OCI-LY7 (cell line): Measurements from ENCODE around the gene DBP. TPM values are rescaled to one million over a fixed set of nuclear protein-coding genes. Genes with fewer than 3 reads are reported as not detected.

Experiments used
- BruUV-seq: library from RNA; stranded (reverse); fragments of 400-500 nt; replicated peaks from 2 replicates; lab custom pipeline; 2021; lab: Mats Ljungman, UMichigan
- CTCF ChIA-PET: fragments of 300-600 bp; sonication (Branson Sonifier 250); formaldehyde crosslinking; loops from one replicate; lab custom pipeline; 2022; ENCODE audit warnings: antibody characterized with exemption; ENCODE audit not compliant: unreplicated experiment; lab: Charles Lee
- POLR2A ChIA-PET: fragments of 300-600 bp; sonication (Branson Sonifier 250); formaldehyde crosslinking; loops from one replicate; lab custom pipeline; 2022; ENCODE audit warnings: antibody characterized with exemption; lab: Charles Lee
- DNase-seq: peaks from one replicate; pipeline ENCODE4 v3.0.0-alpha.2; 2015; ENCODE audit warnings: low spot score
- H2AFZ ChIP-seq: fragments of 200-600 bp; sonication (generic), shearing (Covaris generic); 2 replicates; pipeline ENCODE4 v1.6.1; 2014; ENCODE audit warnings: mild to moderate bottlenecking, antibody characterized with exemption, low read length, moderate library complexity
- H3K27ac ChIP-seq: fragments of 200-600 bp; sonication (generic); 2 replicates; pipeline ENCODE4 v1.5.1; 2014; ENCODE audit warnings: mixed run types, low read depth, mild to moderate bottlenecking, moderate library complexity, low read length, inconsistent platforms; ENCODE audit not compliant: poor library complexity, severe bottlenecking
- H3K36me3 ChIP-seq: fragments of 200-600 bp; sonication (generic); 2 replicates; pipeline ENCODE4 v1.6.1; 2014; ENCODE audit warnings: mild to moderate bottlenecking, antibody characterized with exemption, low read length, moderate library complexity, mixed read lengths; ENCODE audit not compliant: insufficient read depth
- H3K4me1 ChIP-seq: fragments of 200-600 bp; sonication (generic); 2 replicates; pipeline ENCODE4 v1.5.1; 2014; ENCODE audit warnings: mild to moderate bottlenecking, low read length; ENCODE audit not compliant: insufficient read depth, poor library complexity, severe bottlenecking
- H3K4me2 ChIP-seq: fragments of 200-600 bp; sonication (generic); 2 replicates; pipeline ENCODE4 v1.6.1; 2014; ENCODE audit warnings: mild to moderate bottlenecking, low read length
- H3K4me3 ChIP-seq: fragments of 200-600 bp; sonication (generic); 2 replicates; pipeline ENCODE4 v1.5.1; 2014; ENCODE audit warnings: mild to moderate bottlenecking, low read depth, low read length; ENCODE audit not compliant: poor library complexity, severe bottlenecking
- H3K79me2 ChIP-seq: fragments of 200-600 bp; sonication (generic); 2 replicates; pipeline ENCODE4 v1.6.1; 2016; ENCODE audit warnings: low read depth, mild to moderate bottlenecking, low read length, moderate library complexity, mixed read lengths; ENCODE audit not compliant: insufficient read depth
- H3K9me2 ChIP-seq: fragments of 200-600 bp; sonication (generic); 2 replicates; pipeline ENCODE4 v1.6.1; 2016; ENCODE audit warnings: mild to moderate bottlenecking, low read length, mixed read lengths; ENCODE audit not compliant: insufficient read depth
- H3K9me3 ChIP-seq: fragments of 200-600 bp; sonication (generic); 2 replicates; pipeline ENCODE4 v1.6.1; 2014; ENCODE audit warnings: mild to moderate bottlenecking, mixed run types, low read length, mixed read lengths
- H4K20me1 ChIP-seq: fragments of 200-600 bp; sonication (generic); 2 replicates; pipeline ENCODE4 v1.6.1; 2014; ENCODE audit warnings: mild to moderate bottlenecking, antibody characterized with exemption, low read length, moderate library complexity, mixed read lengths; ENCODE audit not compliant: insufficient read depth
- EZH2phosphoT487 ChIP-seq: fragments of 200-600 bp; sonication (generic); IDR thresholded peaks from 2 replicates; pipeline ENCODE4 v1.6.1; 2018; ENCODE audit warnings: low read depth, borderline replicate concordance, mild to moderate bottlenecking, mixed run types, antibody characterized with exemption, low read length, moderate library complexity, mixed read lengths
- intact Hi-C: fragments of 100-400 bp; cut with micrococcal nuclease; formaldehyde crosslinking; loops from one replicate; pipeline ENCODE4 v1.10.0; 2022; ENCODE audit not compliant: unreplicated experiment
- total RNA-seq, 2 experiments: library from RNA; depleted of rRNA in 1 of 2; stranded (reverse); fragments of >200 nt in 1 of 2; shearing (Covaris generic) in 1 of 2; gene quantifications; 2 replicates each; pipeline ENCODE4 v1.2.3, GENCODE V29; 2014 to 2022
- TF ChIP-seq, protein P1 (sequence below): fragments of 200-600 bp; sonication (generic); conservative IDR thresholded peaks from 2 replicates; pipeline ENCODE4 v1.5.1; 2014; ENCODE audit warnings: mild to moderate bottlenecking, antibody characterized with exemption, low read length, moderate library complexity, mixed read lengths

DBP gene
- total RNA-seq, 2 experiments from 2014 or later, result 15.7 to 35.6 TPM

DNA sequence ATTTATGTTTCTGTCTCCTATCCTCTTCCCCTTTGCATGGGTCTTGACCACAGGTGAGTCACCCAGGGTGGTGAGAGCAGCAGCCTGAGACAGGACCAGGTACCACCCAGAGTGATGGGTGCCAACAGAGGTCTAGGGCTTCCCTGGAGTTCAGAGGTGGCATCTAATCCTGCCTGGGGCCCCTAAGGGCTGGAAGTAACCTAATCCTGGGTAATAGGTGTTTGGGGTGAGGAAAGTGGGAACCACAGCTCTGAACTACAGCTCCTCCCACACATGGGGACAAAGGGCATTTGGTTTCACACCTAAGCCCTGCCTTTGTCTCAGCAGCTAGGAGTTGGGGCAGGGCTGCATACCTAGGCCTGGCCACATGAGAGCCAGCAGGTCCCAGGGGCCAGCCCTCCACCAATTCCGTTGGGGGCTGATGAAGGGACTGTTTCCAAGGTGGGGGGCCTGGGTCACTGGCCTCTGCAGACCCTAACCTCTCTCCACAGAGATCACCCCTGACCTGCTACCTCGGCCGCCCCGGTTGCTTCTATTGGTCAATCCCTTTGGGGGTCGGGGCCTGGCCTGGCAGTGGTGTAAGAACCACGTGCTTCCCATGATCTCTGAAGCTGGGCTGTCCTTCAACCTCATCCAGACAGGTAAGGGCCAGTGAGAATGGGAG lies 9.8 kb downstream of the DBP start:
- Histone ChIP-seq H3K36me3 (peaks cover 34% of the 10 kb centered on the region; the same call in 1 of the 2 replicates), H3K9me2 (no peaks in the 10 kb centered on the region), H3K27ac (no peak overlapping the region), H3K79me2 (peaks cover 4% of the 10 kb centered on the region; the same call in 1 of the 2 replicates), H3K4me1 (peaks cover 15% of the 10 kb centered on the region), H4K20me1 (no peaks in the 10 kb centered on the region), H2AFZ (no peak overlapping the region), H3K9me3 (no peaks in the 10 kb centered on the region), H3K4me3 (no peak overlapping the region), H3K4me2 (no peak overlapping the region)
- CTCF ChIA-PET, result no interaction called here
- intact Hi-C loops, result no loop called here
- no peak for TF ChIP-seq EZH2phosphoT487
- TF ChIP-seq, protein P1, sequence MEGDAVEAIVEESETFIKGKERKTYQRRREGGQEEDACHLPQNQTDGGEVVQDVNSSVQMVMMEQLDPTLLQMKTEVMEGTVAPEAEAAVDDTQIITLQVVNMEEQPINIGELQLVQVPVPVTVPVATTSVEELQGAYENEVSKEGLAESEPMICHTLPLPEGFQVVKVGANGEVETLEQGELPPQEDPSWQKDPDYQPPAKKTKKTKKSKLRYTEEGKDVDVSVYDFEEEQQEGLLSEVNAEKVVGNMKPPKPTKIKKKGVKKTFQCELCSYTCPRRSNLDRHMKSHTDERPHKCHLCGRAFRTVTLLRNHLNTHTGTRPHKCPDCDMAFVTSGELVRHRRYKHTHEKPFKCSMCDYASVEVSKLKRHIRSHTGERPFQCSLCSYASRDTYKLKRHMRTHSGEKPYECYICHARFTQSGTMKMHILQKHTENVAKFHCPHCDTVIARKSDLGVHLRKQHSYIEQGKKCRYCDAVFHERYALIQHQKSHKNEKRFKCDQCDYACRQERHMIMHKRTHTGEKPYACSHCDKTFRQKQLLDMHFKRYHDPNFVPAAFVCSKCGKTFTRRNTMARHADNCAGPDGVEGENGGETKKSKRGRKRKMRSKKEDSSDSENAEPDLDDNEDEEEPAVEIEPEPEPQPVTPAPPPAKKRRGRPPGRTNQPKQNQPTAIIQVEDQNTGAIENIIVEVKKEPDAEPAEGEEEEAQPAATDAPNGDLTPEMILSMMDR, result no peak
- DNase-seq, result no peak
- POLR2A ChIA-PET, result no interaction called here
- no TSS peak for BruUV-seq

GRCh38 chr19:48625891-48626327 lies 11.3 kb downstream of the DBP start:
- ChIA-PET POLR2A (no interaction called here), CTCF (no interaction called here)
- Histone ChIP-seq H3K4me3 (no peak overlapping the region), H3K4me2 (no peak overlapping the region), H3K9me3 (no peaks in the 10 kb centered on the region), H3K36me3 (peaks cover 32% of the 10 kb centered on the region; the same call in 1 of the 2 replicates), H3K9me2 (no peaks in the 10 kb centered on the region), H4K20me1 (no peaks in the 10 kb centered on the region), H3K79me2 (peaks cover 4% of the 10 kb centered on the region; the same call in 1 of the 2 replicates), H3K4me1 (peaks cover 21% of the 10 kb centered on the region), H3K27ac (no peak overlapping the region), H2AFZ (no peak overlapping the region)
- DNase-seq, result no peak
- intact Hi-C loops, result no loop called here
- TF ChIP-seq EZH2phosphoT487, result no peak
- TF ChIP-seq, protein P1, result no peak
- BruUV-seq, result no TSS peak
